AG04450 (cell line): Measurements from ENCODE around the gene LRRFIP2. TPM values are rescaled to one million over a fixed set of nuclear protein-coding genes. Genes with fewer than 3 reads are reported as not detected.

ENCODE experiments used
- CTCF ChIA-PET: fragments of 300-600, 350-600 bp; formaldehyde crosslinking; extraction: SDS; loops from one replicate; lab custom pipeline; 2022; ENCODE audit warnings: antibody characterized with exemption, inconsistent platforms; lab: Charles Lee
- POLR2A ChIA-PET: fragments of 350-600 bp; formaldehyde crosslinking; extraction: SDS; loops from one replicate; lab custom pipeline; 2021; ENCODE audit warnings: antibody characterized with exemption, inconsistent platforms; lab: Yijun Ruan, JAX
- DNase-seq: peaks from one replicate; pipeline ENCODE4 v3.0.0-alpha.2; 2011; ENCODE audit warnings: low read depth, low spot score
- H3K27ac ChIP-seq: one replicate; pipeline ENCODE4 v1.5.1; 2012; ENCODE audit warnings: low read depth, low read length, control low read depth
- H3K27me3 ChIP-seq: one replicate; pipeline ENCODE4 v1.6.0; 2012; ENCODE audit warnings: low read length; ENCODE audit not compliant: control insufficient read depth, insufficient read depth
- H3K4me3 ChIP-seq: 2 replicates; pipeline ENCODE4 v1.5.1; 2011; ENCODE audit warnings: mild to moderate bottlenecking, low read depth, low read length, control low read depth
- H3K9me3 ChIP-seq: 2 replicates; pipeline ENCODE4 v1.5.1; 2012; ENCODE audit warnings: low read length; ENCODE audit not compliant: control insufficient read depth, insufficient read depth
- polyA plus RNA-seq: library from polyadenylated mRNA; depleted of rRNA; stranded (reverse); fragments of >200 nt; gene quantifications from 2 replicates; pipeline ENCODE4 v1.2.3, GENCODE V29; 2011
- TF ChIP-seq, protein P1 (sequence below): IDR thresholded peaks from 2 replicates; pipeline ENCODE4 v1.5.1; 2011; ENCODE audit warnings: low read depth, low read length, control low read depth, inconsistent platforms

The LRRFIP2 gene
- polyA plus RNA-seq, 1 experiment = 52.7 TPM

DNA sequence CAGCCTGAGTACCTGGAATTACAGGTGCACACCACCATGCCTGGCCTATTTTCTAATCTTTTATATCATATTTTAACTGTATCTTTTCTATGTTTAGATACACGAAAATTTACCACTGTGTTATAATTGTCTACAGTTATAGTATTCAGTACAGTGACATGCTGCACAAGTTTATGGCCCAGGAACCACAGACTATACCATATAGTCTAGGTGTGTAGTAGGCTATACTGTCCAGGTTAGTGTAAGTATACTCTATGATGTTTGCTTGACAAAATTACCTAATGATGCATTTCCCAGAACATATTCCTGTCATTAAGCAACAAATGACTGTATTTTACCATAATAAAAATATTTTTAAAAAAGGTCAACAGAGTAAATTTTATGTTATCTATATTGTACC, 5.5 kb downstream of the LRRFIP2 start:
- TF ChIP-seq, protein P1, sequence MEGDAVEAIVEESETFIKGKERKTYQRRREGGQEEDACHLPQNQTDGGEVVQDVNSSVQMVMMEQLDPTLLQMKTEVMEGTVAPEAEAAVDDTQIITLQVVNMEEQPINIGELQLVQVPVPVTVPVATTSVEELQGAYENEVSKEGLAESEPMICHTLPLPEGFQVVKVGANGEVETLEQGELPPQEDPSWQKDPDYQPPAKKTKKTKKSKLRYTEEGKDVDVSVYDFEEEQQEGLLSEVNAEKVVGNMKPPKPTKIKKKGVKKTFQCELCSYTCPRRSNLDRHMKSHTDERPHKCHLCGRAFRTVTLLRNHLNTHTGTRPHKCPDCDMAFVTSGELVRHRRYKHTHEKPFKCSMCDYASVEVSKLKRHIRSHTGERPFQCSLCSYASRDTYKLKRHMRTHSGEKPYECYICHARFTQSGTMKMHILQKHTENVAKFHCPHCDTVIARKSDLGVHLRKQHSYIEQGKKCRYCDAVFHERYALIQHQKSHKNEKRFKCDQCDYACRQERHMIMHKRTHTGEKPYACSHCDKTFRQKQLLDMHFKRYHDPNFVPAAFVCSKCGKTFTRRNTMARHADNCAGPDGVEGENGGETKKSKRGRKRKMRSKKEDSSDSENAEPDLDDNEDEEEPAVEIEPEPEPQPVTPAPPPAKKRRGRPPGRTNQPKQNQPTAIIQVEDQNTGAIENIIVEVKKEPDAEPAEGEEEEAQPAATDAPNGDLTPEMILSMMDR = no peak
- CTCF ChIA-PET = no interaction called here
- POLR2A ChIA-PET = no interaction called here

DNA sequence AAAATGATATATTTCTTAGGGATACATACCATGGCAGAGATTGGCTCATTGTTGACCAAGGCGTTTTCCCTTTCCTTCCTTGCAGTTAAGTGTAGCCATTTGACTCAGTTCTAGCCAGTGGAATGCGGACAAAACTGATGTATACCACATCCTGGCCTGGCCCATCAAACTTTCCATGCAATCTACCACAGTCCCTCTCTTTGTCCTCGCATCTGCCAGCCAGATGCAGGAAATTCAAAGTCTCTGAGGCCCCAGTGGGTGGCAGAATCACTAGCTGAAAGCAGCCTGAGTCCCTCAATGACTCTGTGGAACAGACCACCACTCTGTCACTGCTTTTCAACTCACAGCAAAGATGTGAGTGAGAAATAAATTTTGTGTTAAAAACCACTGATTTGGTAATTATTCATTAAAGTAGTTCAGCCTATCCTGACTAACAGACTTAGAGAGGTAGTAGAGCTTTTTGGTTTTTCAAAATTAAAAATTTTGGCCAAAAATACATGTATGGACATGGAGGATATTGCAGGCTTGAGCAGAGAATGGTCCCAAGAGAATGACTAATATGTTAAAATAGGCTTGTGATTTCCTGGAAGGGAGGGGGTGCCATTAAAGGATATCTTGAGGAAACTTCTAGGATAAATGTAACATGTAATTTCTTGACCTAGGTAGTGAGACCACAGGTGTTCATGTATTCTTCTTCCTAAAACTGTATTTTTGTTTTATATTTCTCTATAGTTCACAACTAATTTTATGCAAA, 10.9 kb downstream of the LRRFIP2 start:
- H3K4me3 ChIP-seq = no peak overlapping the region
- no peak for DNase-seq
- H3K27me3 ChIP-seq = no peaks in the 10 kb centered on the region
- peak overlapping the region; percentile 22 for H3K27ac ChIP-seq
- TF ChIP-seq, protein P1 = no peak
- H3K9me3 ChIP-seq = no peaks in the 10 kb centered on the region
- ChIA-PET CTCF (no interaction called here), POLR2A (no interaction called here)

More for the DNA sequence above, 5.5 kb downstream of the LRRFIP2 start:
- Histone ChIP-seq H3K27ac (no peak overlapping the region), H3K27me3 (no peaks in the 10 kb centered on the region), H3K9me3 (no peaks in the 10 kb centered on the region), H3K4me3 (no peak overlapping the region)
- no peak for DNase-seq

DNA sequence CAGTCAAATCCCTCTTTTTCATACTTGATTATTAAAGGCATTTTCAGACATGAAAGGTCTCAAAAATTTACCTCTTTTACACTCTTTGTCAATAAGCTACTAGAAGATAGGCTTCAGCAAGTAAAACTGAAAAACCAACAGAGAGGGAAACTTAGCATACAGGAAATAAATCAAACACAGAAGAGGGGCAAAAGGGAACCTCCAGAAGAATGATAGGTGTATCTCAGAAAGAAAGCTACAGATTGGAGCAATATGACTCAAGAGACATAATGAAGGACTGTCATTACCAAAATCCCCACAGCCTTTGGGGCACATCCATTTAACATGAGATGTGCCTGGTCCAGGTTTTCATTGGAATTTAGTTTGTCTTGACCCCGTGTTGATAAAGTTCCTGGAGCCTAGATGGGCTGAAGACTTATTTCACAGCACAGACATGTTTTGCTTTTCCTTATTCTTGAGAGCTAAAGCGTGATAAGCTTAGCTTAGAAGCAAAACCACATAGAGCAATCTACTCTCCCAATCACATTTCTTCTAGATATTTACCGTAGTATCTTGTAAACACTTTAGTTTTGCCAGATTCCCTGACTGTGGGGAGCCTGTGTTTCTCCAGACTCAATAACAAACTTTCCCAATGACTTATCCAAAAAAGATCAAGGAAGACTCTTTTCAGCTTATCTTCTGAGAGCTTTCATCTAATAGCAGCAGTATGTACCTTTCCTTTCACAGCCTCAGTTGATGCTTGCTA, 11.7 kb downstream of the LRRFIP2 start:
- POLR2A ChIA-PET = interaction anchor here (0.6 kb wide), 1 partner anchor 21 kb away, joined by 3 read pairs; no protein-coding TSS in a partner anchor
- H3K27ac ChIP-seq = peak overlapping the region; percentile 22
- H3K27me3 ChIP-seq = no peaks in the 10 kb centered on the region
- TF ChIP-seq, protein P1 = no peak
- CTCF ChIA-PET = no interaction called here
- no peak overlapping the region for H3K4me3 ChIP-seq
- DNase-seq = no peak
- H3K9me3 ChIP-seq = no peaks in the 10 kb centered on the region

DNA sequence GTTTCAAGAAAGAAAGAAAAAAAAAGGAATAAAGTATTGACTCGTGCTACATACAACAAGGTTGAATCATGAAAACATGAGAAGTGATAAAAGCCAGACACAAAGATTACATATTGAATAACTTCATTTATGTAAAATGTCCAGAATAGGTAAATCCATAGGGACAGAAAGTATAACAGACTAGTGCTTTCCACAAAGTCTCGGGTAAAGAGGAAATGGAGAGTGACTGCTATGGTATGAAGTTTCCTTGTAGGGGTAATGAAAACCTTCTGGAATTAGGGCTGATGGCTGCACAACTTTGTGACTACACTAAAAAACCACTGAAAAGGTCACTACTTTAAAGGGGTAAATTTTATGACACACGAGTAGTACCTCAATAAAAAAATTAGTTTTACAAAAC, 13.0 kb downstream of the LRRFIP2 start:
- no peak overlapping the region for H3K27ac ChIP-seq
- CTCF ChIA-PET = no interaction called here

More for the DNA sequence above, 13.0 kb downstream of the LRRFIP2 start:
- no peak for DNase-seq
- no peaks in the 10 kb centered on the region for H3K9me3 ChIP-seq
- H3K4me3 ChIP-seq = no peak overlapping the region
- no peaks in the 10 kb centered on the region for H3K27me3 ChIP-seq
- TF ChIP-seq, protein P1 = no peak
- POLR2A ChIA-PET = no interaction called here
